Psoas muscle (tissue), 8 donors: ENCODE measurements around the gene CDK5RAP1. TPM values are rescaled to one million over a fixed set of nuclear protein-coding genes. Genes with fewer than 3 reads are reported as not detected.
A peak's percentile ranks its signal among the peaks of the same experiment; 100 is the strongest.
"Not testable (repeated sequence)": the region's sequence is repeated elsewhere in the genome, so short reads cannot be mapped to it uniquely, and the experiment has no call there.

ENCODE experiments used
- ATAC-seq, 4 donors: fragments of 200-7000 bp; cut with Tn5 transposase; one replicate each; pipeline ENCODE4 v1.9.1; 2020; ENCODE audit warnings: moderate library complexity in 3 of 4, mild to moderate bottlenecking in 2 of 4
- DNase-seq, 2 donors: peaks; one replicate each; pipeline ENCODE4 v3.0.0-alpha.2; 2020
- H3K27ac ChIP-seq: fragments of 200-600 bp; one replicate; pipeline ENCODE4 v1.8.0; 2022
- H3K27me3 ChIP-seq, 3 donors: fragments of 200-600 bp in 1 of 3; one replicate each; pipeline versions ENCODE4 v1.6.1 to v1.8.0; 2013 to 2022; ENCODE audit warnings: low read length in 2 of 3, mild to moderate bottlenecking in 2 of 3, moderate library complexity in 1 of 3; ENCODE audit not compliant: insufficient read depth in 3 of 3
- H3K36me3 ChIP-seq, 2 donors: fragments of 200-600 bp in 1 of 2; one replicate each; pipeline versions ENCODE4 v1.6.1 to v1.8.0; 2013 to 2022; ENCODE audit warnings: low read depth in 1 of 2, mild to moderate bottlenecking in 1 of 2, moderate library complexity in 1 of 2; ENCODE audit not compliant: insufficient read depth in 1 of 2
- H3K4me1 ChIP-seq: fragments of 200-600 bp; one replicate; pipeline ENCODE4 v1.8.0; 2022
- H3K4me3 ChIP-seq: fragments of 200-600 bp; one replicate; pipeline ENCODE4 v1.8.0; 2022; ENCODE audit warnings: mild to moderate bottlenecking
- H3K9me3 ChIP-seq: fragments of 200-600 bp; one replicate; pipeline ENCODE4 v1.8.0; 2022
- CTCF ChIP-seq: fragments of 200-600 bp; IDR thresholded peaks from one replicate; pipeline ENCODE4 v1.8.0; 2022; ENCODE audit warnings: antibody characterized with exemption
- WGBS, 3 donors: extraction: QIAGEN DNeasy Blood & Tissue Kit; methylation state at CpG; one replicate each; pipeline versions ENCODE4 v1.1.6 to v1.1.7; 2013; 5-methylcytosine and 5-hydroxymethylcytosine counted together
- intact Hi-C, 2 donors: fragments of 100-400 bp; cut with DNase I; formaldehyde crosslinking; loops; one replicate each; pipeline versions ENCODE4 v1.11.0 to v1.14.2; 2022
- polyA plus RNA-seq, 3 donors: library from polyadenylated mRNA; stranded (reverse); fragments of 200-250 nt; gene quantifications; one replicate each; pipeline ENCODE4 v1.2.3, GENCODE V29; 2013
- total RNA-seq, 4 donors: library from RNA; stranded (reverse); fragmentation: NEBNext Ultra II Directional in 2 of 4; extraction: Animal tissue kit (Norgen Biotek cat#: 25700) in 2 of 4; gene quantifications; one replicate each; pipeline versions ENCODE4 v1.2.1 to v1.2.4, GENCODE V29; 2021 to 2023
- donor health status: healthy with polysubstance abuse.
- donor health status: DM: no; HTN: no; CAD: no; lungs with moderate emphysema.
- donor health status: Bipolar disorder and iron deficiency.
- donor health status: healthy.
- donor health status: DM: yes; HTN: yes; CAD: no.
- donor health status: DM: no; HTN: no; CAD: no.
- donor health status: DM: no; HTN: no; CAD: no.
- donor health status: DM: yes; HTN: yes; CAD: no.

CDK5RAP1 gene
- total and polyA plus RNA-seq, 7 donors: 14.7 to 43.3 (median 25.8) TPM

GRCh38 chr20:33443512-33444239 is 42.4 kb upstream of the CDK5RAP1 start, which contains the start of gene SNTA1:
SNTA1 (minus strand) TSS chr20:33443763; CDS start chr20:33443620, 143 bp downstream.
- no peaks in the 10 kb centered on the region for H3K27me3 ChIP-seq
- H3K9me3 ChIP-seq: no peaks in the 10 kb centered on the region
- H3K4me3 ChIP-seq: peak within 1 kb of the TSS; percentile 71
- TF ChIP-seq CTCF: no peak
- DNase-seq: peak; percentile 94 to 98
- H3K27ac ChIP-seq: peak within 1 kb of the TSS; percentile 90
- peaks cover 26% of the 10 kb centered on the region for H3K4me1 ChIP-seq
- H3K36me3 ChIP-seq: peaks cover 0 to 4% of the 10 kb centered on the region in 2 donors
- 0 to 1% (median 1%) methylated on average over 45 to 75 of the region's 75 CpGs for WGBS, 3 donors
- intact Hi-C loops: loop anchor here (2.0 to 5.0 kb wide), 2 partner anchors 27 to 41 kb away; partner anchors contain the start of gene CDK5RAP1 (in 2 of the 2)
- ATAC-seq: peak; percentile 90 to 95 (median 92)

GRCh38 chr20:33443006-33443511 is 41.7 kb upstream of the CDK5RAP1 start:
- Histone ChIP-seq H3K4me3 (peak overlapping the region; percentile 71), H3K9me3 (no peaks in the 10 kb centered on the region), H3K27ac (peak overlapping the region; percentile 90), H3K36me3 (peaks cover 0 to 10% of the 10 kb centered on the region in 2 donors), H3K27me3 (no peaks in the 10 kb centered on the region), H3K4me1 (peaks cover 29% of the 10 kb centered on the region)
- WGBS, 3 donors: 1 to 3% (median 2%) methylated on average over 23 to 45 of the region's 45 CpGs
- intact Hi-C loops: loop anchor here (5.0 kb wide), 1 partner anchor 41 kb away; the partner anchor contains the start of gene CDK5RAP1 (in 2 of the 2)
- no peak for TF ChIP-seq CTCF
- peak; percentile 43 to 70 for DNase-seq
- peak; percentile 1 to 20 (median 12) for ATAC-seq

- intact Hi-C loops: loop anchor here (5.0 kb wide), 1 partner anchor 40 kb away; the partner anchor contains the start of gene CDK5RAP1 (in 2 of the 2)
- TF ChIP-seq CTCF: no peak
- no peak for DNase-seq
- Histone ChIP-seq H3K4me3 (peak overlapping the region; percentile 71), H3K27ac (peak overlapping the region; percentile 90), H3K36me3 (peaks cover 0 to 15% of the 10 kb centered on the region in 2 donors), H3K9me3 (no peaks in the 10 kb centered on the region), H3K4me1 (peaks cover 33% of the 10 kb centered on the region), H3K27me3 (no peaks in the 10 kb centered on the region)
- ATAC-seq: no peak
- 38 to 51% (median 41%) methylated on average over 9 of the region's 9 CpGs for WGBS, 3 donors
Measured at GRCh38 chr20:33442136-33443005, 41.1 kb upstream of the CDK5RAP1 start.

GRCh38 chr20:33441142-33441955 is 40.0 kb upstream of the CDK5RAP1 start:
- no peak for DNase-seq
- WGBS, 3 donors: 34 to 50% (median 37%) methylated on average over 7 of the region's 7 CpGs
- ATAC-seq: no peak
- no peaks in the 10 kb centered on the region for H3K9me3 ChIP-seq
- intact Hi-C loops: loop anchor here (1.0 to 5.0 kb wide), 2 partner anchors 16 to 39 kb away; partner anchors contain the start of gene CDK5RAP1 (in 2 of the 2)
- no peak for TF ChIP-seq CTCF
- no peaks in the 10 kb centered on the region for H3K27me3 ChIP-seq
- peak overlapping the region; percentile 71 for H3K4me3 ChIP-seq
- H3K27ac ChIP-seq: peak overlapping the region; percentile 90
- peaks cover 0 to 15% of the 10 kb centered on the region in 2 donors for H3K36me3 ChIP-seq
- peaks cover 35% of the 10 kb centered on the region for H3K4me1 ChIP-seq

- not testable (repeated sequence) for DNase-seq, H3K27me3 ChIP-seq, H3K9me3 ChIP-seq, ATAC-seq
- WGBS, 3 donors: 77 to 90% (median 82%) methylated on average over 7 of the region's 7 CpGs
- Histone ChIP-seq H3K27ac (peak overlapping the region; percentile 90), H3K36me3 (peaks cover 0 to 23% of the 10 kb centered on the region in 2 donors), H3K4me1 (peaks cover 35% of the 10 kb centered on the region), H3K4me3 (peak overlapping the region; percentile 71)
- intact Hi-C loops: loop anchor here (5.0 kb wide), 1 partner anchor 38 kb away; the partner anchor contains the start of gene CDK5RAP1 (in 2 of the 2)
Measured at GRCh38 chr20:33440562-33440961, 39.2 kb upstream of the CDK5RAP1 start.
